Astrocyte (in vitro differentiated cells and primary cell): ENCODE results near the gene LIX1L.

Source experiments
- EZH2 ChIP-seq: IDR thresholded peaks from 2 replicates; pipeline ENCODE4 v1.6.1; 2012; ENCODE audit warnings: mild to moderate bottlenecking, low read length, inconsistent platforms; ENCODE audit not compliant: insufficient read depth
- TF ChIP-seq, protein P1 (sequence below): IDR thresholded peaks from 2 replicates; pipeline ENCODE4 v1.5.1; 2011; ENCODE audit warnings: low read depth, mild to moderate bottlenecking, inconsistent platforms, low read length, moderate library complexity; ENCODE audit not compliant: insufficient read depth

DNA sequence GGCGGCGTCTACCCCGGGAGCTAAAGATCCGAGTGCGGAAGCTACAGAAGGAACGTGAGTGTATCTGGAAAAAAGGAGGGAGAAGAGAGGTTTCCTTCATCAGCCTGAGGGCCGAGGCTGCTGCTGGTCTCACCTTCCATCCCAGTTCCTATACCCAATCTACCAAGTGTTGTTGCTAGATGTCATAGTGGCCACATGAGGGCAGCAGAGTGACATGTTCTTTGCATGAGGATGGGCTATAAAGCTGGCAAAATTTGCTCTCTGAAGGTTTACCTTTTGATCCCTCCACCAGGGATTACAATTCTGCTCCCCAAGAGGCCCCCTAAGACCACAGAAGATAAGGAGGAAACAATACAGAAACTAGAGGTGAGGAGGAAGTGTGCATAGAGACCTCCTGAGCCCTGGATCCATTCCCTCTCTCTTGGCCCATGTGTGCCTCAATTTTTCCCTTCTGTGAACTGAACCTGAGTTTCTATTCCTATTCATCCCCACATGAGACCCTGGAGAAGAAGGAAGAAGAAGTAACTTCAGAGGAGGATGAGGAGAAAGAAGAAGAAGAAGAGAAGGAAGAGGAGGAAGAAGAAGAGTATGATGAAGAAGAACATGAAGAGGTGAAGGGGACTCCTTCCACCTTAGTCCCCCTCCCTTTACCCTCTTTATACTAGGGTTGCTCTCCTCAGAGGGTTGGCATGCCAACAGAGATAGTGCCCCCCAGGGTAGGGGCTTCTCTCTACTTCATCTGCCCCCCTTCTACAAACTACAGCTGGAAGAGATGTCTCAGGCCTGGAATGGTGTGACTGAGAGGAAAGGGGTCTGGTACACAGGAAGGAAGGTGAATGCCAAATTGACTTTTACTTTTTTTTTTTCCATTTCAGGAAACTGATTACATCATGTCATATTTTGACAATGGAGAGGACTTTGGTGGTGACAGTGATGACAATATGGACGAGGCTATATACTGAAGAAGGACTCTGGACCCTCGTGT is 20.0 kb upstream of the LIX1L start:
- TF ChIP-seq, protein P1, sequence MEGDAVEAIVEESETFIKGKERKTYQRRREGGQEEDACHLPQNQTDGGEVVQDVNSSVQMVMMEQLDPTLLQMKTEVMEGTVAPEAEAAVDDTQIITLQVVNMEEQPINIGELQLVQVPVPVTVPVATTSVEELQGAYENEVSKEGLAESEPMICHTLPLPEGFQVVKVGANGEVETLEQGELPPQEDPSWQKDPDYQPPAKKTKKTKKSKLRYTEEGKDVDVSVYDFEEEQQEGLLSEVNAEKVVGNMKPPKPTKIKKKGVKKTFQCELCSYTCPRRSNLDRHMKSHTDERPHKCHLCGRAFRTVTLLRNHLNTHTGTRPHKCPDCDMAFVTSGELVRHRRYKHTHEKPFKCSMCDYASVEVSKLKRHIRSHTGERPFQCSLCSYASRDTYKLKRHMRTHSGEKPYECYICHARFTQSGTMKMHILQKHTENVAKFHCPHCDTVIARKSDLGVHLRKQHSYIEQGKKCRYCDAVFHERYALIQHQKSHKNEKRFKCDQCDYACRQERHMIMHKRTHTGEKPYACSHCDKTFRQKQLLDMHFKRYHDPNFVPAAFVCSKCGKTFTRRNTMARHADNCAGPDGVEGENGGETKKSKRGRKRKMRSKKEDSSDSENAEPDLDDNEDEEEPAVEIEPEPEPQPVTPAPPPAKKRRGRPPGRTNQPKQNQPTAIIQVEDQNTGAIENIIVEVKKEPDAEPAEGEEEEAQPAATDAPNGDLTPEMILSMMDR: peak; percentile 80
- TF ChIP-seq EZH2: no peak
